ENCODE data around the gene KMT2D.

GRCh38 chr12:49039421-49040363 is 20.9 kb downstream of the KMT2D start:
- TF ChIP-seq CTCF (IDR thresholded peaks at IDR 0.05) (no peak), POLR2A (IDR thresholded peaks at IDR 0.05) (no peak)
